ENCODE measurements around the gene KLF11. TPM values are rescaled to one million over a fixed set of nuclear protein-coding genes. Genes with fewer than 3 reads are reported as not detected.

KLF11 gene
- total RNA-seq, 2 donors from 2014 or later = 38.0 to 44.5 TPM

DNA sequence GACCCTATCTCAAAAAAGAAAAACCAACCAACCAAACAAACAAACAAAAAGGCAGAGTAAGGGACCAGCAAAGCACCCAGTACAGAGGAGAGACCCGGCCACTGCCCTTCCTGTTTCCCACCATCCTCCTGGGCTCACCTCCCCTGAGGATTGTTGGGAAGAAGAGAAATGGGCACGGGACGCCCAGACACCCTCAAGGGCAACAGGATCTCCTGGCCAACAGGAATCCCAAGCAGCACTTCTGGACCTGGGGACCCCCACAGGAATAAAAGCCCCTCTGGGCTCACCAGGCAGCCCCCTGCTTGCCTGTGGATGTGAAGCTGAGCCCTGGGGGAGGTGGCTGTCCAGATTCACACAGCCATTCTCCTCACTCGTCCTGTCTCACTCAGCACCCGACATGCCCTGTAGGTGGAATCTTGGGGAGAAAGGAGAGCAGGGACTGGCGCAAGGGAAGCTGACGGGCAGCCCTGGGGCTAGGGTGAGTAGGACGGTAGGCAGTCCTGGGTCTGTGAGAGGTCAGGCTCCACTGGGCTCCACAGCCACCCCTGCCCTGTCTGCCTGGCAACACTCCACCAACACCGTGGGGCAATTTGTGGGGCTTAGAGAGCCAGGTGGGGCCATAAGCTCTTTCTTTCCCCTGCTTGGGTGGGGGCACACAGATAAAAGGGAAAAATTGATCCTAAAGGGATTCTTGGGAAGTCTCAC lies 18.0 kb downstream of the KLF11 start:
- H3K27me3 Mint-ChIP-seq = no peaks in the 10 kb centered on the region
- no peaks in the 10 kb centered on the region for H3K9me3 ChIP-seq (ENCODE audit: control insufficient read depth, low read length, poor library complexity, severe bottlenecking)
- DNase-seq (no peak), ATAC-seq (no peak)
- H3K36me3 Mint-ChIP-seq (ENCODE audit: low read depth) = no peaks in the 10 kb centered on the region
- H3K27ac Mint-ChIP-seq = no peak overlapping the region
- no peak overlapping the region for H3K4me3 Mint-ChIP-seq
- peaks cover 8% of the 10 kb centered on the region for H3K4me1 Mint-ChIP-seq

DNA sequence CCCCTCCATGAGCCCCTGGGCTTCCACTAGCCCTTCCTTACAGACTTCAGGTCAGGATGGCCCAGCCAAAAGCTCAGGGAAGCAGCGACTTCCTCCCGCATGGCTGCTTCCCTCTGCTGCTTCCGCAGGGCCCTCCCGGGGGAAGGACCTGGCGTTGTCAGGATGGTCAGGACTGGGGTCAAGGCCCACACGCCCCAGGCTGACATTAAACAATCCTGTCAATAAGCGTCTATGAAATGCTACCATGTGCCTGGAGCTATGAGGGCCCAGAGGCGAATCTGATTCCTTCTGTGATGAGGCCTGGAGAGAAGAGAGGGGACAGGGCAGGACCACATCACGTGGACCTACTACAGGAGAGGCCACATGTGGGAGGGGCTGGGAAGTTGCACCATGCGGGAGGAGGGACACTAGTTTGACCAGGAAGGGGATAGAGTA lies 19.6 kb downstream of the KLF11 start:
- no peaks in the 10 kb centered on the region for H3K9me3 ChIP-seq (ENCODE audit: control insufficient read depth, low read length, poor library complexity, severe bottlenecking)
- ATAC-seq (no peak), DNase-seq (no peak)
- no peaks in the 10 kb centered on the region for H3K27me3 Mint-ChIP-seq
- H3K4me3 Mint-ChIP-seq = no peak overlapping the region
- no peaks in the 10 kb centered on the region for H3K36me3 Mint-ChIP-seq (ENCODE audit: low read depth)
- peaks cover 6% of the 10 kb centered on the region for H3K4me1 Mint-ChIP-seq
- no peak overlapping the region for H3K27ac Mint-ChIP-seq

DNA sequence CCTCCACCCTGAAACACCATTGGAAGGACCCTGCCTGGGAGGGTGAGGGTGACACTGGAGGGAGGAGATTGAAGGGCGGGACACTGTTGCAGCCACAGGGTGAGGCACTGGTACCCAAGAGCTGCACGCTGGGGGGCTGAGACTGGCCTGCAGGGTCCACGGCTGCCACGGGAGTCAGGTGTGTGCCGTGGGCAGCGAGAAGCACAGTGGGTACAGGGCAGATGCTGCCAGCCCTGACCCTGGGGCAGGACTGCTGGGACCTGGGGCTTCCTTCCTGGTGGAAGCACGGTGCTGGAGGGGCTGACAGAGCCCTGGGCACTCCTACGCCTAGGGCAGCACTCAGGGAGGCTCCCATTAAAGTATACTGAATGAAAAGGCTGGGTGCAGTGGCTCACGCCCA lies 20.2 kb downstream of the KLF11 start:
- DNase-seq = no peak
- no peaks in the 10 kb centered on the region for H3K27me3 Mint-ChIP-seq
- H3K4me1 Mint-ChIP-seq = peaks cover 6% of the 10 kb centered on the region
- H3K27ac Mint-ChIP-seq = no peak overlapping the region
- H3K4me3 Mint-ChIP-seq = no peak overlapping the region
- ATAC-seq = no peak
- no peaks in the 10 kb centered on the region for H3K36me3 Mint-ChIP-seq (ENCODE audit: low read depth)
- no peaks in the 10 kb centered on the region for H3K9me3 ChIP-seq (ENCODE audit: control insufficient read depth, low read length, poor library complexity, severe bottlenecking)

DNA sequence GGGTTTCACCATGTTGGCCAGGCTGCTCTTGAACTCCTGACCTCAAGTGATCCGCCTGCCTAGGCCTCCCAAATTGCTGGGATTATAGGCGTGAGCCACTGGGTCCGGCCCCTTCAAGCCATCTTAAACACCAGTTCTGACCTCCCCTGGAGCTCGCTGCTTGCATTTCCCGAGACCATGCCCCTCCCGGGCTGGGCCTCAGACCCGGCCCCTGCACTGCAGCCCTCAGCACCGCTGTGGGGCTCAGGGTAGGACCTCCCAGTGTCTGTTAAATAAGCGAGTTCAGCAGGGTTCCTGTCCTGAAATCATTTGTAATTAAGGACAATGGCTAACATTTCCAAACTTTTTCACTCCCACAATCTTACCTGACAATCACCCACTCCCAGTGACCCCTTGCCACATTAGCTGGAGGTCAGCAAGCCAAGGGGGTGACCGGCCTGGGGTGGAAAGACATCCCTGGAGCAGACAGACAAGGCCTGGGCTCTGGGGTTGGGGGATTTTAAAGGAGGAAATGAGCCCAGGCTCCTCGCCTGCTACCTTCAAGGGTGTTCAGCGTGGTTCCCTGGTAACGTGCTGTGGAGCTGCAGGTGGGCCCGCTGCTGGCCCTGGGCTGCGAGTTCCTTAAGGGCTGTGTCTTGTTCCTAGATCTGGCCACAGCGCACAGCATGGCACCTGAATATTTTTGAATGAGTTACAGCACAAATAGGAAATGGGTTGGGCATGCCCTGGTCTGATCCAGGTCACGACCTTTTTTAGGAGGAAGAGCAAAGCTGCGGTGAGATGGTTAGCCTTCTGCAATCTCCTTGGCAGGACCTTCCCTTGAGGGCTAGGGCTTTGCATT lies 21.8 kb downstream of the KLF11 start:
- Mint-ChIP-seq H3K4me3 (no peak overlapping the region), H3K36me3 (ENCODE audit: low read depth) (no peaks in the 10 kb centered on the region), H3K4me1 (peaks cover 6% of the 10 kb centered on the region), H3K27ac (no peak overlapping the region), H3K27me3 (no peaks in the 10 kb centered on the region)
- no peaks in the 10 kb centered on the region for H3K9me3 ChIP-seq (ENCODE audit: control insufficient read depth, low read length, poor library complexity, severe bottlenecking)
- ATAC-seq (no peak), DNase-seq (no peak)

DNA sequence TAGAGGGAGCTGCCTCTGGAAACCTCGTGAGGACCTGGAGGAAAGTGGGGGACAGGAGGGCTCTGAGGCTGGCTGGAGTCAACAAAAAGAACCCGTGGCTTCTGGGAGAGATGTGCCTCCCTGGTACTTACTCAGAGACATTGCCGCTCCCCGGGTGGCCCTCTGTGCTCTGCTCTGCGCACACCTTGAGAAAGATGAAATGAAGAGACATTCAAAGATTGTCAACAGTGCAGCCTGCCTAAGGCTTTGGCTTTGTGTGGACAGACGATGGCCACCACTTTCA lies 22.4 kb downstream of the KLF11 start:
- DNase-seq (no peak), ATAC-seq (no peak)
- H3K9me3 ChIP-seq (ENCODE audit: control insufficient read depth, low read length, poor library complexity, severe bottlenecking) = no peaks in the 10 kb centered on the region
- no peaks in the 10 kb centered on the region for H3K36me3 Mint-ChIP-seq (ENCODE audit: low read depth)
- H3K4me1 Mint-ChIP-seq = peaks cover 6% of the 10 kb centered on the region
- no peak overlapping the region for H3K27ac Mint-ChIP-seq
- no peaks in the 10 kb centered on the region for H3K27me3 Mint-ChIP-seq
- no peak overlapping the region for H3K4me3 Mint-ChIP-seq

DNA sequence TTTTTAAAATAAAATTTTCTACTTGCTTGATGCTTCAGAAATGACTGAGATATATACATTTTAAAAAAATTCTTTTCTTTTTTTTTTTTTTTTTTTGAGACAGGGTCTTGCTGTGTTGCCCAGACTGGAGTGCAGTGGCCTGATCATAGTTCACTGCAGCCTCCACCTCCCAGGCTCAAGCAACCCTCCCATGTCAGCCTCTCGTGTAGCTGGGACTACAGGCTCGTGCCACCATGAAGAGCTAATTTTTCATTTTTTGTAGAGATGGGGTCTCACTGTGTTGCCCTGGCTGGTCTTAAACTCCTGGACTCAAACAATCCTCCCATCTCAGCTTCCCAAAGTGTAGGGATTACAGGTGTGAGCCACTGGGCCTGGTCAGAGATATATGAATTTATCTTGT lies 24.0 kb downstream of the KLF11 start:
- Mint-ChIP-seq H3K27me3 (peaks cover 1% of the 10 kb centered on the region), H3K4me3 (no peak overlapping the region), H3K36me3 (ENCODE audit: low read depth) (no peaks in the 10 kb centered on the region), H3K27ac (no peak overlapping the region), H3K4me1 (peaks cover 4% of the 10 kb centered on the region)
- ATAC-seq (no peak), DNase-seq (no peak)
- no peaks in the 10 kb centered on the region for H3K9me3 ChIP-seq (ENCODE audit: control insufficient read depth, low read length, poor library complexity, severe bottlenecking)

DNA sequence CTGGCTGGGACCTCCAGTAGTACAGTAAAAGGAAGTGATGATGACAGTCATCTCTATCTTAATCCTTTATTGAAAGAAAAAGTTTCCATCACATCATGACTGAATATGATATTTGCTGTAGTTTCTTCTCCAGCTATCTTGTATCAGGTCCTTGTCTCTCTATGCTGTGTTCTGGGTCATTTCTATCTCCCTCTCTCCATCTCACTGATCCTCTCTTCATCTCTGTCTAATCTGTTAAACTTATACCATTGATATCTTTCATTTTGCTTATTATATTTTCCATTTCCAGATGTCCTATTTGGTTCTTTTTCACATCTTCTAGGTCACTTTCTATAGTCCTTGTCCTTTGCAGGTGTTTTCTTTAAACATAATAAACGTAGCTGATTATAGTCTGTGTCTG lies 24.5 kb downstream of the KLF11 start:
- no peak for DNase-seq
- no peaks in the 10 kb centered on the region for H3K9me3 ChIP-seq (ENCODE audit: control insufficient read depth, low read length, poor library complexity, severe bottlenecking)
- H3K36me3 Mint-ChIP-seq (ENCODE audit: low read depth) = no peaks in the 10 kb centered on the region
- H3K4me1 Mint-ChIP-seq = peaks cover 10% of the 10 kb centered on the region
- H3K27ac Mint-ChIP-seq = no peak overlapping the region
- peaks cover 7% of the 10 kb centered on the region for H3K27me3 Mint-ChIP-seq
- H3K4me3 Mint-ChIP-seq = no peak overlapping the region
- ATAC-seq = no peak

DNA sequence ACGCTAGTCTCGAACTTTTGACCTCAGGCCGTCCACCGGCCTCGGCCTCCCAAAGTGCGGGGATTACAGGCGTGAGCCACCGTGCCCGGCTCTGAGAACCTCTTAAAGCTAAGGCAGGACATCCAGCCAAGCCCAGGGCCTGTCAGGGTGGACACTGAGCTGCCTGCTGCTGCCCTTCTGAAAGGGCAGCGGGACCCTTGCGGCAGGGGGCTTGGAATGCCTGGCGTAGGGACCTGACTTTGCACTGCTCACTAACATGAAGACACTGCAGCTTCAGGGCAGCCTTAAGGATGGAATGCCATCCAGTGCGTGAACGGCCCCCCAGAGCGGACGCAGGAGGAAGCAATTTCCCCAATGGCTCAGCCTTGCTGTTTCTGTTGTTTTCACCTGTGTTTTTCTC lies 27.8 kb downstream of the KLF11 start:
- DNase-seq (no peak), ATAC-seq (no peak)
- Mint-ChIP-seq H3K27ac (no peak overlapping the region), H3K36me3 (ENCODE audit: low read depth) (peaks cover under 1% of the 10 kb centered on the region), H3K4me1 (peaks cover 8% of the 10 kb centered on the region), H3K27me3 (peaks cover 32% of the 10 kb centered on the region), H3K4me3 (no peak overlapping the region)
- no peaks in the 10 kb centered on the region for H3K9me3 ChIP-seq (ENCODE audit: control insufficient read depth, low read length, poor library complexity, severe bottlenecking)

DNA sequence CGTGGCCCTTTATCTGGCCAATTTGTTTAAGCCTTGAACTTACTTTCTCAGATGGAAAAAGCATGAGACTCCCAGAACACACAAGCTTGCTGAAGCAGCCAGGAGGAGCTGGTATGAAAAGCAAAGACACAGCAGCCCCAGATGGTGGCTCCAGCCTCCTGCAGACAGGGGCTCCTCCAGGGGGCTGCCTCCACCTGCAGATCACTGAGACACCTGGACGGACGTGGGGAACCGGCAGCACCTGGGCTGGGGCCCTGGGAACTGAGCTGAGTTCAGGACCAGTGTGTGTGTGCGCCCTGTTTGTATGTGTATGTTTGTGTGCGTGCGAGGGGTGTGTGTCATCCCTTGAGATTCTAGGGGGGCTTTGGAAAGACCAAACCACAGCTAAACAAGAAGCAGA lies 28.2 kb downstream of the KLF11 start:
- no peak overlapping the region for H3K4me3 Mint-ChIP-seq
- ATAC-seq (no peak), DNase-seq (no peak)
- no peak overlapping the region for H3K27ac Mint-ChIP-seq
- H3K36me3 Mint-ChIP-seq (ENCODE audit: low read depth) = peaks cover 4% of the 10 kb centered on the region
- peaks cover 36% of the 10 kb centered on the region for H3K27me3 Mint-ChIP-seq
- H3K9me3 ChIP-seq (ENCODE audit: control insufficient read depth, low read length, poor library complexity, severe bottlenecking) = no peaks in the 10 kb centered on the region
- H3K4me1 Mint-ChIP-seq = peaks cover 12% of the 10 kb centered on the region

DNA sequence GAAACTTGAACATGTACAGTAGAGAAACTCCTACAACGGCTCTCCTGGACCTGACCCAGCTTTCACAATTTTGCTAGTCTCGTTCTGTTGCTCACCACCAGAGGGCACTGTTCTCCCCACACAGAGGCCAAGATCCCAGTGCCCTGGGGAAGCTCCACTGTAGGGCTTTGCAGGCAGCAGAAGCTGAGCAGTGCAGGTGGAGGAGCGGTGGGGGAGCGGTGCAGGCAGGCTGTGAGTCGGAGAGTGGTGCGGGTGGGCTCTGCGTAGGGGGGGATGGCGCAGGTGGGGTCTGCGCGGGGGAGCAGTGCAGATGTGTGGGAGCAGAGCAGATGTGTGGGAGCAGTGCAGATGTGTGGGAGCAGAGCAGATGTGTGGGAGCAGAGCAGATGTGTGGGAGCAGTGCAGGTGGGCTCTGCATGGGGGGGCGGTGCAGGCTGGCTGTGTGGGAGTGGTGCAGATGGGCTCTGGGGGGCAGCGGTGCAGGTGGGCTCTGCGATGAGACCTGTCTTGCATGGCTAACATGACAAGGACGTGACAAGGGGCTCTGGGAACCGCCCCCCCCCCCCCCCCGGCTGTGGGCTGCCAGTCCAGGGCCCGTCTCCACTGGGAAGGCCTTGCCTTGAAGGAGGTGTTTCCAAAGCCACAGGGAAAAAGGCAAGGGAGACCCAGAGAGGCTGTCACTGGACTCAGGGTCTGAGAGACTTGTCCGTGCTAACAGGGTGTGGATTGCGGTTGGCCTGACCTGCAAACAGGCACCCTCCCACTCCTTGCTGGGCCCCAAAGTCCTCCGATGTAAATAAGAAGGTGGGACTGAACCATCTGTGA lies 29.5 kb downstream of the KLF11 start:
- peak; percentile 49 to 71 (median 58) for DNase-seq
- peaks cover 49% of the 10 kb centered on the region for H3K27me3 Mint-ChIP-seq
- peaks cover 5% of the 10 kb centered on the region for H3K36me3 Mint-ChIP-seq (ENCODE audit: low read depth)
- peaks cover 17% of the 10 kb centered on the region for H3K4me1 Mint-ChIP-seq
- H3K9me3 ChIP-seq (ENCODE audit: control insufficient read depth, low read length, poor library complexity, severe bottlenecking) = no peaks in the 10 kb centered on the region
- no peak overlapping the region for H3K27ac Mint-ChIP-seq
- ATAC-seq = peak; percentile 94
- no peak overlapping the region for H3K4me3 Mint-ChIP-seq

DNA sequence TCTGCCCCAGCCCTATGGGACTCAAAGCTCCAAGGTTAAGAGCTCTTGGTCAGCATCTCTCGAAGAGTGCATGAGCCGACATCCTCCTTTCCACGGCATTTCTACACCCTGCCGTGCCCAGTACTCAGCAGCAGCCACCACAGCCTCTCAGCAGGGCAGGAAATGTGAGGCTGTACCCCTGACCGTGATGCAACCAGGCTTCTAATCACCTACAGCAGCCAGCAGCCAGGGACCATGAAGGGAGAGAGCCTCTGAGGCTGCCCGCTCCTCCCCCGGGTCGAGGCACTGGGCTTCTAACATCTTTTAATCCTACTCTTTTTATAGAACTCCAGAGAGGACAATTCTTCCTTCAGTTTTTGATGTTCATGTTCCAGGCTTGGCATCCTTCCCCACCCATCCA lies 30.4 kb downstream of the KLF11 start:
- no peak overlapping the region for H3K4me3 Mint-ChIP-seq
- peaks cover 57% of the 10 kb centered on the region for H3K27me3 Mint-ChIP-seq
- H3K4me1 Mint-ChIP-seq = peaks cover 20% of the 10 kb centered on the region
- ATAC-seq (no peak), DNase-seq (no peak)
- H3K9me3 ChIP-seq (ENCODE audit: control insufficient read depth, low read length, poor library complexity, severe bottlenecking) = no peaks in the 10 kb centered on the region
- no peak overlapping the region for H3K27ac Mint-ChIP-seq
- H3K36me3 Mint-ChIP-seq (ENCODE audit: low read depth) = peaks cover 5% of the 10 kb centered on the region

DNA sequence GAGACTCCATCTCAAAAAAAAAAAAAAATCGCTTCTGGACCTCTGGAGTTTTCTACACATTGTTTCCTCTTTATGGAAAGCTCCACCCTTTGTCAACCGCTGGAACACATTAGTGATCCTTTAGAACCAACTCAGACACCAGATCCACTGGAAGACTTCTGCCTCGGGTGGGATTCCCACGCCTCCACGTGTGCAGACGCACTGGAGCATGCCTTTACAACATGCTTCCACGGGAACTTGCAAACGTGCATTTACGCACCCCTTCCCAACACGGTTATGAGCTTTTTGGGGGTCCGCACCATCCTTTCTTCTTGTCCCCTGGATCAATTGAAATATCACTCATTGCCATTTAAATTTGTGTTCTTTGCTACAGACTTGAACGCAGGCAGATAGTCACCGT lies 31.8 kb downstream of the KLF11 start:
- Mint-ChIP-seq H3K27me3 (peaks cover 64% of the 10 kb centered on the region), H3K27ac (no peak overlapping the region), H3K4me1 (peaks cover 25% of the 10 kb centered on the region), H3K36me3 (ENCODE audit: low read depth) (peaks cover 5% of the 10 kb centered on the region), H3K4me3 (no peak overlapping the region)
- no peaks in the 10 kb centered on the region for H3K9me3 ChIP-seq (ENCODE audit: control insufficient read depth, low read length, poor library complexity, severe bottlenecking)
- ATAC-seq = no peak
- DNase-seq = no peak

DNA sequence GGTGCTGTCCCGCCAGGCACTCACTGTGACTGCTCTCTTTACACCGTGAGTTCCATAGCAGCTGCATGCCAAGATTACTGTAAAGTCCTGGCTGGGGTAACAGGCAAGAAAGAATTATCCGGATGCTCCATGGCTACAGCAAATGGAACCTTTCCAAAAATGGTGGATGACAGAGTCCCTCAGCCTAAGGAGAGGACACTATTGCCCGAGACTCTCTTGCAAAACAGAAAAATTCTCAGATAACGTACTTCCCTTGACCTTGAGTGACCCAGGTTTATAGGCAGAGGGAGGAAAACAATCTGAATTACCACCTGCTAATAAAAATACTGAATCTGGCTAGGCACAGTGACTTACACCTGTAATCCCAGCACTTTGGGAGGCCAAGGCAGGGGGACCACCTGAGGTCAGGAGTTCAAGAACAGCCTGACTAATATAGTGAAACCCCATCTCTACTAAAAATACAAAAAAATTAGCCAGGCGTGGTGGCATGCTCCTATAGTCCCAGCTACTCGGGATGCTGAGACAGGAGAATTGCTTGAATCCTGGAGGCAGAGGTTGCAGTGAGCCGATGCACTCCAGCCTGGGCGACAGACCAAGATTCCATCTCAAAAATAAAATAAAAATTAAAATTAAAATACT lies 32.3 kb downstream of the KLF11 start:
- ATAC-seq (no peak), DNase-seq (no peak)
- Mint-ChIP-seq H3K36me3 (ENCODE audit: low read depth) (peaks cover 5% of the 10 kb centered on the region), H3K4me1 (peaks cover 25% of the 10 kb centered on the region), H3K27me3 (peaks cover 64% of the 10 kb centered on the region), H3K27ac (no peak overlapping the region), H3K4me3 (no peak overlapping the region)
- H3K9me3 ChIP-seq (ENCODE audit: control insufficient read depth, low read length, poor library complexity, severe bottlenecking) = no peaks in the 10 kb centered on the region
